HFF-Myc (cell line): ENCODE results near the gene CDC42BPA.

Experiments
- DNase-seq: peaks from one replicate; pipeline ENCODE4 v3.0.0-alpha.2; 2011; ENCODE audit warnings: low read depth; ENCODE audit errors: extremely low read depth
- H3K4me3 ChIP-seq: replicated peaks from 2 replicates; pipeline ENCODE4 v1.5.1; 2011; ENCODE audit warnings: low read depth, mild to moderate bottlenecking, control low read depth, low read length
- CTCF ChIP-seq: IDR thresholded peaks from 2 replicates; pipeline ENCODE4 v1.5.1; 2012; ENCODE audit warnings: mild to moderate bottlenecking, low read depth, low read length, control low read depth; ENCODE audit errors: missing control alignments

The CDC42BPA gene

DNA sequence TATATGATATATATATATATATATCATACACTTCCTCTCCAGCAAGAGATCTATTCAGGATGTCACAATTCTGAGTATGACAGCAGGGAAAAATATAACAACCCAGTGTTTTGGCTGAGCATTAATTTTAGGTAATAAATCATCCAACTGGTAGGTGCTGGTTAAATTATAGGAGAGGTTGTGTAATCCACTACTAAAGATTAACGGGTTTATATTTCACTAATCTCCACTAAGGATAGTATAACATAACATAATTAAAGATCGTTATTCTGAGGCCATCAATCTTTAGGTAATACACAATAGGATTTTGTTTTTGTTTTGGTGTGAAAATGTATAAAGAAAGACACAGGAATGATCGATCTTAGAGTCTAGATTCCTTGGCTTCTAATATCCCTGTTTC, 276.0 kb downstream of the CDC42BPA start:
- TF ChIP-seq CTCF, result no peak
- H3K4me3 ChIP-seq, result no peak overlapping the region
- no peak for DNase-seq

- no peak for TF ChIP-seq CTCF
These were observed 279.9 kb downstream of the CDC42BPA start for GRCh38 chr1:227038401-227038800.

GRCh38 chr1:227037121-227037520, 281.2 kb downstream of the CDC42BPA start:
- no peak for TF ChIP-seq CTCF
- H3K4me3 ChIP-seq, result no peak overlapping the region
- DNase-seq, result no peak

More at GRCh38 chr1:227038401-227038800, 279.9 kb downstream of the CDC42BPA start:
- DNase-seq, result no peak
- no peak overlapping the region for H3K4me3 ChIP-seq

GRCh38 chr1:227035316-227035715, 283.0 kb downstream of the CDC42BPA start:
- no peak for TF ChIP-seq CTCF
- H3K4me3 ChIP-seq, result no peak overlapping the region
- no peak for DNase-seq

- H3K4me3 ChIP-seq, result no peak overlapping the region
- DNase-seq, result no peak
- TF ChIP-seq CTCF, result no peak
These were observed 284.4 kb downstream of the CDC42BPA start for GRCh38 chr1:227033880-227034279.

GRCh38 chr1:227032396-227032795, 285.9 kb downstream of the CDC42BPA start:
- DNase-seq, result no peak
- no peak overlapping the region for H3K4me3 ChIP-seq
- TF ChIP-seq CTCF, result no peak

DNA sequence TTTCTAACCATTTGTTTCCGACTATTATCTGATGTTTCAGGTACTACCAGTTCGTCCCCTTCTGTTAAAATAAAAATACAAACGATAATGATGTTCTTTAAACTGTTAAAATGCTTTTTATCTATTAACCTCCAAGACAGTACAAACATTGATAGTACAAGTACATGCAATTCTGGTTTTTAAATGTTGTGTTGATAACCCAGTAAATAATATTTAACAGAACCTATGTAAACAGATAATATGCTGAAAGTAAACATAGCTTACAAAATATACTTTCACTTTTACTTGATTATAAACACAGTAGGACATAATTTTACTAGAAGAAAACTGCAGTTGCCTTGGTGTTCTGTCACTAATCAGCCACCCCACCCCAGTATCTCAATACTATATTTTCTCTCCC, 301.3 kb downstream of the CDC42BPA start:
- no peak for DNase-seq
- no peak overlapping the region for H3K4me3 ChIP-seq
- no peak for TF ChIP-seq CTCF
